Activated CD4-positive, CD25-positive, alpha-beta regulatory T cell treated with anti-CD3 and anti-CD28 coated beads, Interleukin-2, amount 50 U/mL, for 24 hours (primary cell): ENCODE measurements around the gene SULT1C4.
"Not testable (repeated sequence)": the region's sequence is repeated elsewhere in the genome, so short reads cannot be mapped to it uniquely, and the experiment has no call there.

Source experiments
- ATAC-seq, 2 donors: fragments of 150-1000 bp; cut with Tn5 transposase; one replicate each; pipeline ENCODE4 v1.10.0; 2021; ENCODE audit warnings: mild to moderate bottlenecking in 1 of 2, moderate library complexity in 1 of 2

Gene SULT1C4

GRCh38 chr2:108377815-108378630 lies at the start of gene SULT1C4:
TSS of gene SULT1C4 (plus strand) at chr2:108377954. CDS start at chr2:108378338, 384 bp downstream.
- no peak for ATAC-seq

DNA sequence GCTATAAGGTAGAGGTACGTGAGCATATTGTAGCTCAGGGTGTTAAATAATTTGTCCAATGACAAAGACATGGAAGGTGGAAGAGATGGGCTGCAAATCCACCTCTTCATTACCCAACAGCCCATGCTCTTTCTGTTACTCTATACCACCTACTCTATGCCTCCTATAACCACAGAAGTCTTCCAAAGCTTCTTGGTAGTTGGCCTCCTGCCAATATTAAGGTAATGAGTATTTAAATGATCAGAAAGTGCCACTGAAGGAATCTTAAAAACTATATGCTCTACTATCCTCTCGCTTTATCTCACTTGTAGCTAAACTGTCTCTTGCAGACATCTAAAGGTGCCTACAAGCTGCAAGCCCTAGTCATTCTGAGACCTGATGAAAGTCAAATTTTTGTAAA lies 48.0 kb upstream of the SULT1C4 start:
- no peak for ATAC-seq

- ATAC-seq: no peak
These were observed 46.8 kb upstream of the SULT1C4 start for GRCh38 chr2:108330979-108331378.

DNA sequence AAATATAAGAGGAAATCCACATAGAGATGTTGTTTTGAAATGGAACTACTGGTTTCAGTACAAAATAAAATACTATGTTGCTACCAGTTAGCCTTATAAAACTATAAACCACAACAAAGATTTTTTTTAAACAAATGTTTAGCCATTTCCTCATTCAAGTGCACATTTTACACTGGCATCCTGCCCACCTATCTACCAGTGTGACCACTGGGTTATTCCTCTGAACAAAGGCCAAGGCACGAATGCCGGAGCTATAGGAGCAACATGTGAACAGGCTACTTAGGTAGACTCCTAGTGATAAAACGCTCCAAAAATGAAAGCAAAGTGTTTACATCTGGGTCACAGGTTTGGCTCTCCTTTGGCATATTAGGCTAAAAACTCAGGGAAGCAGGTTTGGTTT lies 31.8 kb upstream of the SULT1C4 start:
- no peak for ATAC-seq

DNA sequence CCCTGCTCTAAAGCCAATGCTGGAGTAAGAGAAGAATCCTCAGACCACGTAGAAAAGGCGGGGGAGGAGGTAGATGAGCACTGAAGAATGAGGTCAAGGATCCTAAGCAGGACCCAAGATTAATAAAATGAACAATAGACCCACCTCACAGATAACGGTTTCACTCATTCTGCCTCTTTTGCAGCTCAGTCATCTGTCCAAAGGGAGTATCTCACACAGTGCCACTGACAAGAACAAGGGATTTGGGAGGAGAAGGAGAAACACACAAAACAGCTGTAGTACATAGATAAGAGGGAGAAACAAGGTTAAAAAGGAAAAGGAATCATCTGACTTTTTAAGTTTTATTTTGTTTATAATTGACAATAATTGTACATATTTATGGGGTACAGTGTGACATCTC lies 30.9 kb upstream of the SULT1C4 start:
- no peak for ATAC-seq

DNA sequence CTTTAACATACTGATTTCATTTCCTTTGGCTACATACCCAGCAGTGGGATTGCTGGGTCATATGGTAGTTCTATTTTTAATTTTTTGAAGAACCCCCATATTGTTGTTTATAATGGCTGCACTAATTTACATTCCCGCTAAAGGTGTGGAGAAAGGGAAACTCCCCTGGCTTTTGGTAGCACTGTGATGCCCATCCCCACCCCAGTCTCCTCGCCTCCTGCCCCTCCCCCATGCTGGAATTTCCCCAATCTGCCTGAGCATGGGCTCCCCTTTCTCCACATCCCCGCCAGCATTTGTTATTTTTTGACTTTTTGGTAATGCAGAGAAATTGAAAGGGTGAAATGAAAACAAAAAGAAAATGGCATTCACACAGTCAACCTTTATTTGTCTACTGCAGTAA lies 30.0 kb upstream of the SULT1C4 start:
- ATAC-seq: no peak

- no peak for ATAC-seq
These were observed 28.8 kb upstream of the SULT1C4 start for GRCh38 chr2:108348816-108349570.

- no peak for ATAC-seq
These were observed 28.2 kb upstream of the SULT1C4 start for GRCh38 chr2:108349571-108349928.

DNA sequence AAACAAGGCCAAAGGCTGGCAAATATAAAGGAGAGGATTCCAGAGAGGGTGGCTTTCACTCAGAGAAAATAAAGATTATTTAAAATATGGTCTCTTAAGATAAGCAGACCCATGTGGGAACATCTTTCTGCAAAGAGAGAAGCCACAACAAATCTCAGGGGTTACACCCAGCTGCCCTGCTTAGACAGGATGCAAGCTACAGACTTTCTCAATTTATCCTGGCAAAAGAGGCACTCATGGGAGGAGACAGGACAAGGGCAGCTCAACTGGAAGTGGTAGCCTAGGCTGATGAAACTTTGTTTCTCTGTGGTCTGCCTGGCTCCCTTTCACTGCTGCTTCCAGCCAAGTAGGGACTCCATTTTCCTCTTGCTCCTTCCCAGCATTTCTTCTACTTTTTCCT lies 25.9 kb upstream of the SULT1C4 start:
- no peak for ATAC-seq

- no peak for ATAC-seq
These were observed 23.6 kb upstream of the SULT1C4 start for GRCh38 chr2:108354136-108354535.

DNA sequence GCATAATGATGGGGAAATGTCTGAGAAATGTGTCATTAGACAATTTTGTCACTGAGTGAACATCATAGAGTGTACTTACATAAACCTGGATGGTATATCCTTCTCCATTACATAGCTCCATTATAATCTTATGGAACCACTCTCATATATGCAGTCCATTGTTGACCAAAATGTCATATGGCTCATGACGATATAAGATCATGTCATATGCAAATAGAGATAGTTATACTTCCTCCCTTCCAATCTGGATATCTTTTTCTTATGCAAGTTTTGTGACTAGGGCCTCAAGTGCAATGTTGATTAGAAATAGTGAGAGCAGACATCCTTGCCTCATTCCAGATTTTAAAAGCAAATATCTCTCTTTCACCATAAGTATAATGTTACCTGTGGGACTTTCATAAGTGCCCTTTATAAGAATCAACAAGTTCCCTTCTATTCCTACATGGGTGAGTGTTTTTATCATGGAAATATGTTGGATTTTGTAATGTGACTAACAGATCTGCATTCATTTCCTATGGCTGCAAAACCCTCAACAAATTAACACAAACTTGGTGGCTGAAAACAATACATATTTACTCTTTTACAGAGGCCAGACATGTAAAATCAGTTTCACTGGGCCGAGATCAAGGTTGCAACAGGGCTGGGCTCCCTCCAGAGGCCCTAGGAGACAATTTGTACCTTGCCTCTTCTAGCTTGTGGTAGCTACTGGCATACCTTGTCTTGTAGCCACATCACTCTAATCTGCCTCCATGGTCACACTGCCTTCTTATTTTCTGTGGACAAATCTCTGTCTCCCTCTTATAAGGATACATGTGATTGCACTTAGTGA lies 21.6 kb upstream of the SULT1C4 start:
- ATAC-seq: no peak

DNA sequence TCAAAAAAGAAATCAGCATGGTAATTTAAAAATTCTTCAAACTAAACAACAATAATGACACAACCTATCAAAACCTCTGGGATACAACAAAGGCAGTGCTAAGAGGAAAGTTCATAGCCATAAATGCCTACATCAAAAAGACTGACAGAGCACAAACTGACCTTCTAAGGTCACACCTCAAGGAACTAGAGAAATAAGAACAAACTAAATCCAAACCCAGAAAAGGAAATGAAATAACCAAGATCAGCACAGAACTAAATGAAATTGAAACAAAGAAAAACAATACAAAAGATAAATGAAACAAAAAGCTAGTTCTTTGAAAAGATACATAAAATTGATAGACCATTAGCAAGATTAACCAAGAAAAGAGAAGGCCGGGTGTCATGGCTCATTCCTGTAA lies 18.4 kb upstream of the SULT1C4 start:
- not testable (repeated sequence) for ATAC-seq

DNA sequence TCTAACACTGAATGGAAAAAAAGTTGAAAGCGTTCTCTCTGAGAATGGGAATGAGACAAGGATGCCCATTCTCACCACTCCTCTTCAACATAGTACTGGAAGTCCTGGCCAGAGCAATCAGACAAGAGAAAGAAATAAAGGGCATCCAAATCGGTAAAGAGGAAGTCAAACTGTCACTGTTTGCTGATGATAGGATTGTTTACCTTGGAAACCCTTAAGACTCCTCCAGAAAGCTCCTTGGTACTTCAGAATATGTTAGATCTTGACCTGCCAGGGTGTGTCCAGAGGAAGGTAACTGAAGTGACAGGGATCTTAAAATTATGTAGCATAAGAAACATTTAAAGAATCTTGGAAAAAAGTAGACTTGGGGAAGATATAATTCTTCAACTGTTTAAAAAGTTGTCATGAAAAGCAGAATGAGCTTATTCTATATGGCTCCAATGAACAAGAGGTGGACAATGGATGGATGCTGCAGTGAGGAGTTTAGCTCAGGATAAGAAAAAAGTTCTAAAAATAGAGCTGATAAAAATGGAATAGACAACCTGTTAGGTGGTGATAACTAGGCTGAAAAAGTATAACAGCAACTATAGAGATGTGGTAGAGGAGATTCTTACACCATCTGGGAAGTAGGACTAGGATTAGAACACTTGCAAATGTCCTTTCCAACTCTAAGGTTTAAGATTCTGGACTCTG lies 16.8 kb upstream of the SULT1C4 start:
- ATAC-seq: no peak

DNA sequence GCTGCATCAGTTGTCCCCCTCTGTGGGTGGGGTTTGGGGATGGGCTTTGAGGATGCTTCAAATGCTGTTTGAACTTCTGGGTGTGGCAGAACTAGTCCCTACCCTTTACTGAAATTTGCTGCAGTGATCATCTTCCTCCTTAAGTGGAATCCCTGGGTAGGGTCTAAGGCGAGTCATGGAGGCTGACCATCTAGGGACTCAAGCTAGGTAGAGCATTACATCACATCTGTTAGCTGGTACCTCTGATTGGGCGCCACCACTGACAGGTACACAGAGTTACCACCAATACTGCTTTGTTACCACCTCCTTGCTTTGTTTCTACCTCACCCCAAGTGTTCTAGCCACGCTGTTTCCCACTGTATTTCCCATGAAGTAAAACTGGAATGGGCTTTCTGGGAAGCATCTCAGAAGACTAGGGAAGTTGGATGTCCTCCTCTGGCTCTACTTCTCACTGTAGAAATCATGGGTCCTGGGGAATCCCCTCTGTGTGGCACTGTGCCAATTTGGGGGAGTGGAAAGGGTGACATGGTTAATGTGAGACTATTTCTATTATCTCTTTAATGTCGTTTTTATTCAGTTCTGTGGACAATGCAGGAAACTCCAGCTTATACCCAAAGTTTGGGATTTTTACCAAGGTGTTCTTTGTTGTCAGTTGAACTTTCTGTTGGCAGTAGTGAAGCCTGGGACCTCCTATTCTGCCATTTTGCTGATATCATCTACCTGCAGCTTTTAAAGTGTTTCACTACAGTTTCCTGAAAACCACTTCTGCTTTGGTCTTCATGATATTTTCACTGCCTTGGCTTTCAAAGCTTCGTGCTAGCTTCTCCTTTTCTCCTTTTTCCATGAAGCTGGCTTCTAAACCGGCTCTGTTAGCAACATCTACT lies 14.5 kb upstream of the SULT1C4 start:
- ATAC-seq: no peak

GRCh38 chr2:108363908-108364225 lies 13.9 kb upstream of the SULT1C4 start:
- ATAC-seq: no peak

- ATAC-seq: no peak
These were observed 13.0 kb upstream of the SULT1C4 start for GRCh38 chr2:108364676-108365297.

- no peak for ATAC-seq
These were observed 12.1 kb upstream of the SULT1C4 start for GRCh38 chr2:108365656-108366055.

- no peak for ATAC-seq
These were observed 10.7 kb upstream of the SULT1C4 start for GRCh38 chr2:108367014-108367413.

- no peak for ATAC-seq
These were observed 10.1 kb upstream of the SULT1C4 start for GRCh38 chr2:108367561-108368175.

- no peak for ATAC-seq
These were observed 8.6 kb upstream of the SULT1C4 start for GRCh38 chr2:108369153-108369552.

DNA sequence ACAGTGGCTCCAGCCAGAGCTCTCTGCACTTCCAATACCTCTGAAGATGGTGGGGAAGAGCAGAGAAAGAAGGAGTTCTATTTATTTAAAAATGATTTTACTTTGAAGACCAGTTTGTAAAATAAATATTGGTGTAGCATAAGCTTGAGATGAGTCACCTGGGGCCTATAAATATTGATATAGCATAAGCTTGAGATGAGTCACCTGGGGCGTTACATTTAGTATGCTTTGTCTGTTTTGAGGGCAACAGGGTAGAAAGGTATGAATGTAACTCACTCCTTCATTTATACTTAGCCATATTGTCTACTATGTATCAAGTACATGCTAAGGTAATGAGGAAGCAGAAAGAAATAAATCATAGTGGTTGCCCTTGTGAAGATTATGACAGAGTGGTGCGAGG lies 7.7 kb upstream of the SULT1C4 start:
- ATAC-seq: peak in 1 of 2 donors; percentile 20
